HCT116 (cell line): ENCODE results near the gene TMEM62.

Experiments used
- ELF1 ChIP-seq: IDR thresholded peaks from 2 replicates; pipeline ENCODE4 v1.6.1; 2012; ENCODE audit warnings: low read depth, borderline replicate concordance
- EZH2 ChIP-seq: fragments of 200-600 bp; sonication (generic); IDR thresholded peaks from 2 replicates; pipeline ENCODE4 v1.6.1; 2017; ENCODE audit warnings: antibody characterized with exemption, mixed run types
- FOSL1 ChIP-seq: IDR thresholded peaks from 2 replicates; pipeline ENCODE4 v1.6.1; 2012; ENCODE audit warnings: low read depth
- POLR2A ChIP-seq: IDR thresholded peaks from 2 replicates; pipeline ENCODE4 v1.7.0; 2011; ENCODE audit warnings: borderline replicate concordance; ENCODE audit not compliant: insufficient read depth, insufficient read length; ENCODE audit errors: extremely low read depth
- RAD21 ChIP-seq: IDR thresholded peaks from 2 replicates; pipeline ENCODE4 v1.6.1; 2012; ENCODE audit warnings: low read depth, mild to moderate bottlenecking
- SIN3A ChIP-seq: IDR thresholded peaks from 2 replicates; pipeline ENCODE4 v1.6.1; 2012; ENCODE audit warnings: low read depth
- YY1 ChIP-seq: IDR thresholded peaks from 2 replicates; pipeline ENCODE4 v1.6.1; 2011; ENCODE audit warnings: low read length, low read depth, moderate library complexity, mild to moderate bottlenecking; ENCODE audit not compliant: insufficient replicate concordance; ENCODE audit errors: extremely low read depth
- TF ChIP-seq, protein P1 (sequence below), 3 experiments: fragments of 200-600 bp in 1 of 3; sonication (generic) in 1 of 3; IDR thresholded peaks in 2 of 3; conservative IDR thresholded peaks in 1 of 3; 2 replicates each; pipeline ENCODE4 v1.5.1; 2012 to 2017; ENCODE audit warnings: low read depth in 2 of 3, low read length in 2 of 3, antibody characterized with exemption in 1 of 3, borderline replicate concordance in 1 of 3, control low read depth in 1 of 3, mild to moderate bottlenecking in 1 of 3, mixed read lengths in 1 of 3, mixed run types in 1 of 3, moderate library complexity in 1 of 3; ENCODE audit not compliant: insufficient read depth in 1 of 3
- TF ChIP-seq, protein P2 (sequence below): IDR thresholded peaks from 2 replicates; pipeline ENCODE4 v1.6.1; 2012; ENCODE audit warnings: low read depth

DNA sequence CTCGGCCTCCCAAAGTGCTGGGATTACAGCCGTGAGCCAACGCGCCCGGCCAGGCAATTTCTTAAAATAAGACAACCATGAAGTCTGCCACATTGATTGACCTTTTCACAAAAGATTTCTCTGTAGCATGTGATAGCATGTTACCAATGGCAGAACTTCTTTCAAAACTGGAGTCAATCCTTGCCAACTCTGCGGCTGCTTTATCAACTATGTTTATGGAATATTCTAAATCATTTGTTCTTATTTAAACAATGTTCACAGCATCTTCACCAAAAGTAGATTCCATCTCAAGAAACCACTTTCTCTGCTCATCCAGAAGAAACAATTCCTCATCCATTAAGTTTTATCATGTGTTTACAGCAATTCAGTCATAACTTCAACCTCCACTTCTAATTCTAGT lies 37.0 kb upstream of the TMEM62 start:
- TF ChIP-seq, protein P1, sequence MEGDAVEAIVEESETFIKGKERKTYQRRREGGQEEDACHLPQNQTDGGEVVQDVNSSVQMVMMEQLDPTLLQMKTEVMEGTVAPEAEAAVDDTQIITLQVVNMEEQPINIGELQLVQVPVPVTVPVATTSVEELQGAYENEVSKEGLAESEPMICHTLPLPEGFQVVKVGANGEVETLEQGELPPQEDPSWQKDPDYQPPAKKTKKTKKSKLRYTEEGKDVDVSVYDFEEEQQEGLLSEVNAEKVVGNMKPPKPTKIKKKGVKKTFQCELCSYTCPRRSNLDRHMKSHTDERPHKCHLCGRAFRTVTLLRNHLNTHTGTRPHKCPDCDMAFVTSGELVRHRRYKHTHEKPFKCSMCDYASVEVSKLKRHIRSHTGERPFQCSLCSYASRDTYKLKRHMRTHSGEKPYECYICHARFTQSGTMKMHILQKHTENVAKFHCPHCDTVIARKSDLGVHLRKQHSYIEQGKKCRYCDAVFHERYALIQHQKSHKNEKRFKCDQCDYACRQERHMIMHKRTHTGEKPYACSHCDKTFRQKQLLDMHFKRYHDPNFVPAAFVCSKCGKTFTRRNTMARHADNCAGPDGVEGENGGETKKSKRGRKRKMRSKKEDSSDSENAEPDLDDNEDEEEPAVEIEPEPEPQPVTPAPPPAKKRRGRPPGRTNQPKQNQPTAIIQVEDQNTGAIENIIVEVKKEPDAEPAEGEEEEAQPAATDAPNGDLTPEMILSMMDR (IDR thresholded peaks at IDR 0.05 in 2 of 3, conservative IDR thresholded peaks at IDR 0.05 in 1 of 3; ENCODE audit: borderline replicate concordance in 1 of 3, insufficient read depth in 1 of 3, low read depth in 2 of 3, low read length in 2 of 3), result no peak
- TF ChIP-seq SIN3A, result no peak
- no peak for TF ChIP-seq POLR2A
- no peak for TF ChIP-seq EZH2
- TF ChIP-seq, protein P2, sequence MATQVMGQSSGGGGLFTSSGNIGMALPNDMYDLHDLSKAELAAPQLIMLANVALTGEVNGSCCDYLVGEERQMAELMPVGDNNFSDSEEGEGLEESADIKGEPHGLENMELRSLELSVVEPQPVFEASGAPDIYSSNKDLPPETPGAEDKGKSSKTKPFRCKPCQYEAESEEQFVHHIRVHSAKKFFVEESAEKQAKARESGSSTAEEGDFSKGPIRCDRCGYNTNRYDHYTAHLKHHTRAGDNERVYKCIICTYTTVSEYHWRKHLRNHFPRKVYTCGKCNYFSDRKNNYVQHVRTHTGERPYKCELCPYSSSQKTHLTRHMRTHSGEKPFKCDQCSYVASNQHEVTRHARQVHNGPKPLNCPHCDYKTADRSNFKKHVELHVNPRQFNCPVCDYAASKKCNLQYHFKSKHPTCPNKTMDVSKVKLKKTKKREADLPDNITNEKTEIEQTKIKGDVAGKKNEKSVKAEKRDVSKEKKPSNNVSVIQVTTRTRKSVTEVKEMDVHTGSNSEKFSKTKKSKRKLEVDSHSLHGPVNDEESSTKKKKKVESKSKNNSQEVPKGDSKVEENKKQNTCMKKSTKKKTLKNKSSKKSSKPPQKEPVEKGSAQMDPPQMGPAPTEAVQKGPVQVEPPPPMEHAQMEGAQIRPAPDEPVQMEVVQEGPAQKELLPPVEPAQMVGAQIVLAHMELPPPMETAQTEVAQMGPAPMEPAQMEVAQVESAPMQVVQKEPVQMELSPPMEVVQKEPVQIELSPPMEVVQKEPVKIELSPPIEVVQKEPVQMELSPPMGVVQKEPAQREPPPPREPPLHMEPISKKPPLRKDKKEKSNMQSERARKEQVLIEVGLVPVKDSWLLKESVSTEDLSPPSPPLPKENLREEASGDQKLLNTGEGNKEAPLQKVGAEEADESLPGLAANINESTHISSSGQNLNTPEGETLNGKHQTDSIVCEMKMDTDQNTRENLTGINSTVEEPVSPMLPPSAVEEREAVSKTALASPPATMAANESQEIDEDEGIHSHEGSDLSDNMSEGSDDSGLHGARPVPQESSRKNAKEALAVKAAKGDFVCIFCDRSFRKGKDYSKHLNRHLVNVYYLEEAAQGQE, result no peak
- no peak for TF ChIP-seq YY1
- TF ChIP-seq ELF1, result no peak
- TF ChIP-seq FOSL1, result no peak
- no peak for TF ChIP-seq RAD21
